ENCODE measurements around the gene P2RY12.
"Not testable (repeated sequence)": the region's sequence is repeated elsewhere in the genome, so short reads cannot be mapped to it uniquely, and the experiment has no call there.

The P2RY12 gene

DNA sequence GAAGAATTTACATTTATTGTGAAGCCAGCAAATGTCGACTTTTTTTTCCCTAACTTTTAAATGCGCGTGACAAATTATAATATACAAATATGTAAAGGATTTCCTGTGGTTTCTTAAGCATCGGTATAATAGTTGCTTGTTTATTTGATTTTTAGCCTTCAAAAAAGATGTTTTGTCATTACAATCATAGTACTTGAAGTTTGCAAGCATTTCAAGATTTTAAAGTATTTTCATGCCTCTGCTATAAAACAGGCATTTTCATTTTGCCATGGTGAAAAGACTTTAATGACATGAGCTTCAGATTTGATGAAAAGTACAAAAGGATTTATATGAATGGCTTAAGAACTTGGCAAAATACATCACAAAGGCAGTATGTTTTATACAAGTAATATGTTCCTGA, 9.4 kb upstream of the P2RY12 start:
- in situ Hi-C loops (cut with HindIII; ENCODE audit: low sequenced_read_pairs), result no loop called here

DNA sequence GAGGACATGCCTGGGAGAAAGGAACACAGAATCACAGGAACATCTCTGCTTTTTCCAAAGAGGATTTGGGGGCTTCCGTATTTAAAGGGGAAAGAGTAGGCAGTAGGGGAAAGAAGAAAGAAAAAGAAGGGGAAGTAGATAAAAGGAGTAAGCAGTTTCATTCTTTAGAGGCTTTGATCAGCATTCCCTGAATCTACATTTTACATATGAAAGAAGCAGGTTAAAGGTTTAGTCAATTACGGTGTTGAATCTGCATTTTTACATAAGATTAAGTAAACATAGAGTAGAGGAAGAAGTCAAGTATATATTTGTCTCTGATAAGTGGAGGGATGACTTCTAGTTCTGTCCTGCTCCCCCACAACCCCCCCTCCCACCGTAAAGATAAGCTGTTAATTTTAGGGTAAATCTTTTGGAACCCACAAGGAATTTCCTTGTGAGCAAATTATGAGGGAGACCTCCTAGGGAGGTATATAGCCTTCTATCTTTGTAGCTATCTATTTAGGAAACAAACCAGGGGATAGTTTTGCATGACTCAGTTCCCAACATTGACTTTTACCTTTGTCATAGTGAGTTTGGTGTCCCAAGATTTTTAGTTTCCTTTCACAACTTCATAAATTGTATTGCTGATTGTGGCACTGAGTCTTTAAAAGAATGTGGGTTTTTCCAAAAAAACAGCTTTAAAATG, 8.7 kb upstream of the P2RY12 start:
- in situ Hi-C loops (cut with HindIII; ENCODE audit: low sequenced_read_pairs), result no loop called here

DNA sequence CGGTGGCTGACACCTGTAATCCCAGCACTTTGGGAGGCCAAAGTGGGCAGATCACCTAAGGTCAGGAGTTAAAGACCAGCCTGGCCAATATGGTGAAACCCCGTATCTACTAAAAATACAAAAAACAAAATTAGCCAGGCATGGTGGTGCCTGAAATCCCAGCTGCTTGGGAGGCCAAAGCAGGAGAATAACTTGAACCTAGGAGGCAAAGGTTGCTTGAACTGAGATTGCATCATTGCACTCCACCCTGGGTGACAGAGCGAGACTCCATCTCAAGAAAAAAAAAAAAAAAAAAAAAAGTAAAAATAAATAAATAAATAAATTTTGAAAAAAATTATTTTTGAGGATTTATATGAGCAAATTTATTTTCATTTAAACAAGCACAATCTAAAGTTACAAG, 7.6 kb upstream of the P2RY12 start:
- in situ Hi-C loops (cut with HindIII; ENCODE audit: low sequenced_read_pairs), result not testable (repeated sequence)

DNA sequence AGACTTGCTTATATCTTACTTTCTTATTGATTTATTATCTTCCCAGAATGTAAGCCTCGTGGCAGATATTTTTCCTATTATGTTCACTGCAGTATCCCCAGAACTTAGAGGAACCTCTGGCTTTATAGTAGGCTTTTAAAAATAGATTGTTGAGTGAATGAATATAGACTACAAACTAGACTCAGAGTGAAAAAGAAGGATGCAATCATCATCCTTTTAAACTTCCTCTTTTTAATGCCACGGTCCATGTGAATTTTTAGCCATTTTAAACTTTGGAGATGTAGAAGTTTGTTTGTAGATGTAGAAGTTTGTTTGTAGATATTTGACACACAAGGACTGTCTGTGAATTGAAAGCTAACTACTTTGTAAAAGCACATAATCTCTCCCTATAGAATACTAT, 7.2 kb upstream of the P2RY12 start:
- in situ Hi-C loops (cut with HindIII; ENCODE audit: low sequenced_read_pairs), result no loop called here

DNA sequence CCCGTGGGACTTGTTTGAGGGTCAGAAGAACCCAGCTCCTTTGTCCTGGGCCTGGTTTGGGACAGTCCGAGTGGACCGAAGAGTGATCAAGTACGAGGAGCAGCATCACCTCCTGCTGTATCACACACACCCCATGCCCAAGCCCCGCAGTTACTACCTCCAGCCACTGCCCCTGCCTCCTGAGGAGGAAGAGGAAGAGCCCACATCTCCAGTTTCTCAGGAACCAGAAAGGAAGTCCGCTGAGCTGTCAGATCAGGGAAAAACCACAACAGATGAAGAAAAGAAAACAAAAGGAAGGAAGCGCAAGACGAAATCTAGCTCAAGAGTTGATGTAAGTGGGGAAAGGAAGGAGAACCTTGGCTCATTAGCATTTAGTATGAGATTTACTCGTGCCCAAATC, 3.3 kb upstream of the P2RY12 start:
- in situ Hi-C loops (cut with HindIII; ENCODE audit: low sequenced_read_pairs), result no loop called here

DNA sequence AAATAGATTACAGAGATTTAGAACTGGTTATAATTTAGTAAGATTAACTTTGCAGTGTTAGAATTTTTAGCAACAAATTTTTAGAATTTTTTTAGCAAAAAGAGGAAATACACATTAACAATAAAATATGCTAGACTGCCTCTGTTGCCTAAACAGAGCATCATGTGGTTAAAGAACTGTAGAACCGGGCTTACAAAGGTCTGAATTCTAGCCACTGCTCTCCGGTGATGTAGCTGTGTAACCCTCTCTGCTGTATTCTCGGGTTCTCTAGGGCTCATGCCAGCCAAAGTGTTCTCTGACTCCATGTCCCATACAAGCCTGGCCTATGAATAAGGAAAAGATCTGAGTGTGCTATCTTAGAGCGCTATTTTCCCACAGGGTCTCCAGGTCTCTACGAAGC, 2.9 kb upstream of the P2RY12 start:
- in situ Hi-C loops (cut with HindIII; ENCODE audit: low sequenced_read_pairs), result no loop called here

DNA sequence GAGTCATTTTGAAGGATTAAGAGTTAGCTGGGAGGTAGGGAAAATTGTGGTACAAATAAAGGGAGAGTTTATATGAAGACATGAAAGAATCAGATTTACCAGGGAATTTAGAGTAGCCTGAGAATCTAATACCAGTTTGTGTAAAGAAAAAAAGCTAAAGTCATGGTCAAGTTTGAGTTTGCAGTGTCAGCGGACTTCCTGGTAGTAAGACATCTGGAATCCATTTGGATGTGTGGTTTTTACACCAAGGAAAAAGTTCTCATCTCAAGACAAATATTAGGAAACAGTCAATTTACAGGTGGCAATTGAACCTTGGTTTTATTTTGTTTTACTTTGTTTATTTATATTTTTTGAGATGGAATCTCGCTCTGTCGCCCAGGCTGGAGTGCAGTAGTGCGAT, 1.5 kb upstream of the P2RY12 start:
- in situ Hi-C loops (cut with HindIII; ENCODE audit: low sequenced_read_pairs), result no loop called here

DNA sequence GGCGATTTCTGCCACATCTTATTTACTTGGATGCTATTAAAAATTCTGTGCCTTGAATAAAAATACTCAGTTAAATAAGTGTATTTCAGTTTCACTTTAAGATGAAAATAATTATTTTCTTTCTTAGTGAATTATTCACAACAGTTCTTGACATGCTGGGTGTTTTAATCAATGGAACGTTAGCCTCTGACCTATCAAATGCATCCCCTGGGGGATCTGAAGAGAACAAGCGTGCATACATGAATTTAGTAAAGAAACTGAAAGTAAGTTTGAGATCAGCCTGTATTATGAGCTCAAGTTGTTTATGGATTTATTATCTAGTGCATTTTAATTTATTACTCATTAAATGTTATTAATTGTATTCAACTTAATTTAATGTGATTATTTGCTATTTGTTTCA, 597 bp downstream of the P2RY12 start:
- in situ Hi-C loops (cut with HindIII; ENCODE audit: low sequenced_read_pairs), result no loop called here

DNA sequence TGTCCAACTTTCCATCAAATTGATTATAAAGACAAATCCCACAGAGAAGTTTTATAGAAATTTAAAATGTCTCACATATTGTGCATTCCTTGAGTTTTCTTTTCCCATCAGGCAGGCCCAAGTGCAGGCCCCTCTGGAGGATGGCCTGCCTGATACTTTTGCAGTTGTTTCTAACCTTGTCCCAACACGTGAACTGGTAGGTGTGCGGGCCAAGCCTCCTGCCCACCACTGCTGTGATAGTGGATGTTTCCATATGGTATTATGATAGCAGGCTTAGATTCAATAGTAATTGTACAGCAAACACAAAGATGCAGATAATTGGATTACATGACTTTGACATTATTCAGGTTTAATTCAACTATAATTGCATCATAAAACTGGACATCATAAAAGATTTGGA, 1.4 kb downstream of the P2RY12 start:
- in situ Hi-C loops (cut with HindIII; ENCODE audit: low sequenced_read_pairs), result no loop called here

DNA sequence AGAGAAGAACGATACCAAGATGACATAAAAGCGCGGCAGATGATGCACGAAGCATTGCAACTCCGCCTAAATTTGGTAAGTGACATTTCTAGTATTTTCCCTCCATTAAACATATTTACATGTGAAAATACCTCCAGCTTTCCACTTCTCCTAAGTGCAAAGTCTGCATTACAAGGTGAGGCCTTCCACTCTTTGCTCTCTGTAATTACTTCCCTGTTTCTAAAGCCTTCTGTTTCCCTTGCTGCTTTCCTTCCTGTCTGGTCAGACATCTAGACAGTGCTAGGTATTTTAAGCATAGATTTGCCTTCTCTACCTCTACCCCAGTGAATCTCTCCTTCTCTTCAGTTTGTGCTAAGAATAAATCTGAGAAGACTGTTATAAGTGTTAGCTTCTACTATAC, 1.9 kb downstream of the P2RY12 start:
- in situ Hi-C loops (cut with HindIII; ENCODE audit: low sequenced_read_pairs), result no loop called here

DNA sequence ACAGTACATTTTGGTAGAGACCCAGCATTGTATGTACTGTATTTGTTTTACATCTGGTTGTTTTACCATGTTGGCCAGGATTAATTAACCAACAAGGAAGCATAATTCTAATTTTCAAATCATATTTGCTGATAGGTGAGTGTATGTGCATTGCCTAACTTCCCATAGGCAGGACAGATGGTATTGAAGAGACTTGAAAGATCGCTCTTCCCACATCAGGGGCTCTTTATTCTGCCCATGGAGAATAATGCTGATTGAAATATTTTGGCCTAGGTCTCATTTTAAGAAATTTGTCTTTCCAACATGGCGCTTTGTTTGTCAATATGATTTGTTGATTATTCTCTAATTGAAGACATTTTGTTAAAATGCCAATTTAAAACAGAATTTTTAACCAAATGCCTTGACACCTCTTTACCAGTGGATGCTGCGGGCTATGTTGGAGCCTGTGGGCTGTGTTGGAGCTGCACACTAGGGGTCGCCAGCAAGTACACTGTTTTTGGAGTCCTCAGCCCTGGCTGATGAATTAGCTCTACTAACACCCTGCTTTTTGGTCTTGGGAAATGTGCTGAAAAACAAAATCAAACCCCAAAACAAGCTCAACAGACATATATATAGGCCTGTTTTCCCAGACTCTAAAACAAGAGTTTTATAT, 5.3 kb downstream of the P2RY12 start:
- in situ Hi-C loops (cut with HindIII; ENCODE audit: low sequenced_read_pairs), result no loop called here

DNA sequence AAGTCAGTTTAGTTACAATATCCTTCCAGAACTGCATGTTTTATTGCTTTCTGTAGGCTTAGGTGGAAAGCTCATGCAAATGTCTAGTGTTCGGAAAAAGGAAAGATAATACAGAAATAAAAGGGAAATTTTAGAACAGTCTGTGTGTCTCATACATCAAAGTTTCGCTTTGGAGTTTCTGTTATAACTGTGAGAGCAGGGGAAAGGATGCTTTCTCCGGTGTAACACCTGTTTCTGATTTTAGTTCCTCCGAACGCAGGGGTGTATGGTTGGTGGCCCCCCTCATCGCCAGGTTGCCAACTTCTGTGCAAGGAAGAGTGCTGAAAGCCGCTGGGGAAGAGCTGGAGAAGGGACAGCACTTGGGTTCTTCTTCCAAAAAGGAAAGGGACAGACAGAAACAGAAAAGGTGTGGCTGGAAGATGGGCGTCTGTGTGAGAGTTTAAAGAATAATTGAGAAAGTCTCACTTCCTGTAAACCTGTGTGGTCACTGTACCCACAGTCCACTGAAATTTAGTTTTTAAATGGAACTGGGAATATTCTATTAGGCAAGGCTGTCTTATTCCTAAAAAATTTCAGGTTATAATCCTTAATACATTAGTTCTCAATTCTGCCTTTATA, 6.7 kb downstream of the P2RY12 start:
- in situ Hi-C loops (cut with HindIII; ENCODE audit: low sequenced_read_pairs), result no loop called here

DNA sequence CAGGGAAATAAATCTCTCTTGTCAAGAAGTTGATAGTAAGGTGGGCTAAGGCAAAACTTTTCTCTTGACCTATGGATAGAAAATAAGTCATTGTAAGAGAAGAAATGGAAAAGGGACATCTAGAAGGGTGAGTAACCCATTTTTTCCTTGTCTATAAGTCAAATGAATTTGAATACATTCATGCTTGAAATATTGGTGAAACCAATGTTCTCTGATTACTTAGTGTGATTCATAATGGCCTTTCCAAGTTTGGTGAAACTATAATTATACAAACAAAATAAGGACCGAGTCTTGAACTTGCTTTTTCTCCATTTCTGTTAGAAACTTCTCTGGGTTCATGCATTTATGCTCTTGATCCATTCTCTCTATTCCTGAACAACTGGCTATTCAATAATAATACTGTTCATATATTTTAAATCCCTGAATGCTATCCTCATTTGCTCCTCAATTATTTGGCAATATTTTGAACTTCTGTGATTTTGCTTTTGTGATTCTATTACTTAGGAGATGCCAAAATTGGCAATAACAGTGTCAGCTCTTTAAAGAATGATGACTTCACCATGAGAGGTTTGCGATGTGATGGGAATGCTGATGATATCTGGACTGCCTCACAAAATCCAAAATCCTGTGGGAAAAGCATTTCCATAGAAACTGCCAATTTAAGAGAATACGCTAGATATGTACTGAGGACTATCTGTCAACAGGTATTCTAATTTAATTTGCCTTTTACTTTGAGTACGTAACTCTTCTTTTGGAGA, 12.3 kb downstream of the P2RY12 start:
- in situ Hi-C loops (cut with HindIII; ENCODE audit: low sequenced_read_pairs), result no loop called here

DNA sequence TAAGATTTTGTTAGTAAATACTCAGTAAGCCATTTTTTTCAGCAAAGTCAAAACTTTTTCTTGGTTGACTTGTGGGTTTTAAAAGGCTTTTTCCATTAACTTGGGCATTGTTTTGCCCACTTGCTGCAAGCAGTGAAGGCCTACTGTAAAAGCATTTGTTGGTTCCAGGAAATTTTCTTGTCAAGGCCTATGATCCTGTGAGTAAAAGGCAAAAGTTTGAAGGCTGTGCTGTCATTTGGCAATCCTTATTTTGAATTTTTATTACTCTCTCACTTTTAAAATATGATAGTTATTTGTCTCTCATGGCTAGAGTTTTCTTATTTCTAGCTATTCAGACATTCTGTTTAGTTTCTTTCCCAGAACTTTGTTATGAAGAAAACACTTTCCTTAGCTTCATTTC, 13.0 kb downstream of the P2RY12 start:
- in situ Hi-C loops (cut with HindIII; ENCODE audit: low sequenced_read_pairs), result no loop called here

DNA sequence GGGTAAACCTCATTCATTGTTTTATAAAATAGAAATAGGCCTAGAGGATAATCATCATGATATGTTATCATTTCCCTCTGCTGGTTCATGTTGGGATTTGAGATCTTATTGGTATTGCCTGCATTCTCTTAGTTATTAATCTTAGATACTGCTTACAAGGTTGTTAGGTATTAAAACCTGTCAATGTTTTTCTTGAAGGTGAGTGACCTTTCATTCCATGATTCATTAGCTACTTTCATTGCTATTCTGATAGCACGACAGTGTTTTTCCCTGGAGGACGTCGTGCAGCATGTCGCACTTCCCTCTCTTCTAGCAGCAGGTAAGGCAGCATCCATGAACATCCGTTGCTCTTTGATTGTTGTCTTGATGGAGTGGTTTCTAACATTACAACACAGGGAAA, 17.1 kb downstream of the P2RY12 start:
- in situ Hi-C loops (cut with HindIII; ENCODE audit: low sequenced_read_pairs), result no loop called here

DNA sequence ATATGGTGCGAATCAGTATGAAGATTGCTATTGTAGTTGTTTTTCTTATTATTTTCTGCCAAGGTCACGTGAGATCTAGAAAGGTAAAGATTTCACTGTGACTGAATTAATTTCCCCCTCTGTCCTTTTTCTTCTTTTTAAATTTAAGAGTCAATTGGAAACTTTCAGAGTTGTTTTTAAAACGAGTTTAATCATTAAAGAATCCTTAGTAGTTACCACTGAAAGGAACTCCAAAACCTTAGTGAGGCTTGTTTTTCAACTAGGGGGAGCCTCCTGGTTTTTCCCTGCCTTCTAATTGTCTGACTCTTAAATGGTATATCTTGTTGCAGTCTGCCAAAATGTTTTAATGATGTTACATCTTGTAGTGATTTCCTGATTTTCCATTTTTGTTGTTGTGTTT, 17.6 kb downstream of the P2RY12 start:
- in situ Hi-C loops (cut with HindIII; ENCODE audit: low sequenced_read_pairs), result no loop called here

DNA sequence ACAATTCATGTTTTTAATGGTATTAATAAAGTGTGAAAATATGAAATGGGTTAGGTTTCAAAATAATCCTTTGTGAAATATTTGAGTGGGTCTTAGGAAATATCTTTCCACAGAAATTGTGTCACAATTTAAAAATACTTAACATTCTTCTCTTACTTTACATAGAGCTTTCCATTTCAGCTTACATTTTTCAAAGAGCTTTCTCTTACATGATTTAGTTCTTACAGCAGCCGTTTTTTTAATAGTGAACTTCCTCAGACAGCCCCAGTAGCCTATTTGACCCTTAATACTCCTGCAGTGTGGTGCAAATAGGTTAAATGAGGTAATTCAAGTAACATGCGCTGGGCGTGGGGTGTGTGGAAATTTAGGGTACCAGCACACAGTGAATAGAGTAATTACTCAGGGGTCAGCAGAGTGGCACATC, 21.8 kb downstream of the P2RY12 start:
- in situ Hi-C loops (cut with HindIII; ENCODE audit: low sequenced_read_pairs), result no loop called here

DNA sequence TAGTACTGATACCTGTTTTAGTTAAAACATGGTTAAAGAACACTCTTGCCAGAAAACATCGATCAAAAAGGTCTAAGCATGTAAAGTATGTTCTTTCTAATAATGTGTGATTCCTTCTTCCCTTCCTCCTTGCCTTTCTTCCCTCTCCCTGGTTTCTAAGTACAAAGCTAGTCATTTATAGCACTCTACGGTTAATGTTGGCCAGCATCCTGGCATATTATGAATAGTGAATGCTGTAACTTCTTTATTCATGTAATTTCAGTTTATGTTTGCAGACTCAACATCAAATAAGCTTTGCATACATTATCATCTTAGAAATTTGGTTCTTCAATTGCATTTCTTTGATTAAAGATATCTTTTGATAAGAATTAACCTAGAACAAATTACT, 27.1 kb downstream of the P2RY12 start:
- in situ Hi-C loops (cut with HindIII; ENCODE audit: low sequenced_read_pairs), result no loop called here

DNA sequence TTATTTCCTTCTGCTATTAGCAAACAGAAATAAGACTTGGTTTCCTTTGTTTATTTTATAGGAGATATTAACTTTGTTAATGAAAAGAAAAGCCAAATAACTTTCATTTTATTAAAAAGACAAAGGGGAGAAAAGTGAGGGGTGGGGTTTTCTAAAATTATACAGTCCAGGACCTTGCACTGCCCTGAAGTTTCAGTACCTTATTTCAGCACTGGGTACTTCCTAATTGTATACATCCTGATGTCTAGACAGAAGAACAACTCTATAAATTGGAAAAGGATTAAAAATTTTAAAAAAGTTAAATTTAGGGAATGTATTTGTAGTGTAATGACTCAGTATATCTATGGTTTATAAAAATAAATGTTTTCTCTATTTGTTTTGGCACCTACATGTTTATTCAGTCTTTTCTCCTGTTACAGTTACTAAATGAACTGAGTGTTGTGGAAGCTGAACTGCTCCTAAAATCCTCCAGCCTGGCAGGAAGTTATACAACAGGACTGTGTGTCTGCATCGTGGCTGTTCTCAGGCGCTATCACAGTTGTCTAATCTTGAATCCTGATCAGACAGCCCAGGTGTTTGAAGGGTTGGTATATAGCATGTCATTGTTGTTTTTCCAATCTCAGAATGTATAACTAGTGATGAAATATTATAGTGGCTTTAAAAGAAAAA, 27.6 kb downstream of the P2RY12 start:
- in situ Hi-C loops (cut with HindIII; ENCODE audit: low sequenced_read_pairs), result no loop called here

DNA sequence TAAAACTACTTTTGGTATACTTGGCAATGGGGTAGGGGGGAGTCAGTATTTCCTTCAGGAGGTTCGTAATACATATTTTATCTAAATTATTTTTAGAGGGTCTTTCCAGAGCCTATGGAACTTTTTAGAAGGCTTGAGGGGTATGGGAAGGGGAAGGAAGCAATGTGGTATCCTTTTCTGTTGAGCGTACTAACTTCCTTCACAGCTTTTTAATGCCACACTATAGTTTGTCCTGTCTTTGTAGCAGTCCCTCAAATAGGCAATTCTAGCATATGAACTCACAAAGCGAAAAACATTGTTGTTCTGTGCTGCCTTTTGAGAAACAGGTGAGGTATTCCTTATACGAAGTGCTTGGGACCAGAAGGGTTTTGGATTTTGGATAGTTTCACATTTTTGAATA, 32.9 kb downstream of the P2RY12 start:
- in situ Hi-C loops (cut with HindIII; ENCODE audit: low sequenced_read_pairs), result no loop called here

DNA sequence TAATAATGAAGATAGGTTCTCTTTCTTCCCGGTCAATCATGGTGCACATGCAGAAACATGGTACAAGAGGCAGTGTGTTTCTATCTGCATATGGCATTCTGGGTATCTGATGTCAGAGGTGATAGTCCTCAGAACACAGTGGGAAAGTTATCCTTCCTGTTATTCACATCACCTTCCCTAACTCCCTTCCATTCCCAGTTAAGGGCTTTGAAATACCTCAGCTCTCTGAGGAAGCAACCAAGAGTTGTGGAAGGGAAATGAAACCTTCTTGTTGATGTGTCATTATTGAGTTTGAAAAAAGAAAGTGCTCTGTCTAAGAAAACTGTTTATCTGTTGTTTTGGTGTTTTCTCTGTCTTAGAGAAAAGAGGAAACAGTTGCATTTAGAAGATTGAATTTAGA, 33.3 kb downstream of the P2RY12 start:
- in situ Hi-C loops (cut with HindIII; ENCODE audit: low sequenced_read_pairs), result no loop called here
